Measurements from ENCODE around the gene ARF1.

Gene ARF1

GRCh38 chr1:228144993-228145343 lies 62.5 kb downstream of the ARF1 start:
- TF ChIP-seq CTCF (conservative IDR thresholded peaks at IDR 0.05): no peak
- no peak overlapping the region for H3K27ac ChIP-seq

DNA sequence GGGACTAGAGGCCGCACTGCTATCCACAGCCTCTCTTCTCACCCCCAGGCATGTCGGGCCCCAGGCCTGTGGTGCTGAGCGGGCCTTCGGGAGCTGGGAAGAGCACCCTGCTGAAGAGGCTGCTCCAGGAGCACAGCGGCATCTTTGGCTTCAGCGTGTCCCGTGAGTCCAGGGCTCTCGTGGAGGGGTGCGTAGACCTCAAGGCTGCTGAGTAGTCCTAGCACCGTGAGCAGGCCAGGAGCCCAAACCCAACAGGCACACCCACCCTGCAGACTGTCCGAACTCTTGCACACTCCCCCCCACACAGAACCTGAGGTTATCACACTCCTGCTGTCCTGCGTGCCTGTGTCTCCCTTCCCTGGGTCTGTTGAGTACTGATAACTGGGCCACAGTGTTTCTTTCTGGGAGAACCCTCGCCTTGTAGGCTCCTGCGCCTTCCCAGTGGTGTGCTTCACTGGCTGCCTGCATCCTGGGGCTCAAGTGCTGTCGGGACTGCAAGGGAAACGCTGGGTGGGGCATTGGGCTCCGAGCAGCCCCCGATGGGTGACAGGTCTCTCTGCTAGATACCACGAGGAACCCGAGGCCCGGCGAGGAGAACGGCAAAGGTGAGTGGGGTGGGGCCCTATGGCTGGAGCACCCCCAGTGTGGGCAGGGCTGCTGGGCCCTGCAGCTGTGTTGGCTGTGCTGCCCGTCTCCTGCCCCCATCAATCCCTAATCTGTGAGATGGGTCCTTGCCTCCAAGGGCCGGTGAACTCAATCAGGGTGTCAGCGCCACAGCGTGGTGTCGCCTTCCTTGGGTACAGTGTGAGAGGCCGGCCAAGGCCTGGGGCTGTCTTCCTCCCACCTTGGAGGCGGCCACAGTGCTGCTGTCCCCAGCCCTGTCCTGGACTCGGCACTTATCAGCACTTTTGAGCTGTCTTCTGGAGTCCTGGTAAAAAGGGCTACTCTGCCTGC lies 63.2 kb downstream of the ARF1 start:
- no peak overlapping the region for H3K27ac ChIP-seq
- no peak for TF ChIP-seq CTCF (conservative IDR thresholded peaks at IDR 0.05)

- no peak for TF ChIP-seq CTCF (conservative IDR thresholded peaks at IDR 0.05)
- no peak overlapping the region for H3K27ac ChIP-seq
Measured at GRCh38 chr1:228146417-228147150, 64.1 kb downstream of the ARF1 start.

DNA sequence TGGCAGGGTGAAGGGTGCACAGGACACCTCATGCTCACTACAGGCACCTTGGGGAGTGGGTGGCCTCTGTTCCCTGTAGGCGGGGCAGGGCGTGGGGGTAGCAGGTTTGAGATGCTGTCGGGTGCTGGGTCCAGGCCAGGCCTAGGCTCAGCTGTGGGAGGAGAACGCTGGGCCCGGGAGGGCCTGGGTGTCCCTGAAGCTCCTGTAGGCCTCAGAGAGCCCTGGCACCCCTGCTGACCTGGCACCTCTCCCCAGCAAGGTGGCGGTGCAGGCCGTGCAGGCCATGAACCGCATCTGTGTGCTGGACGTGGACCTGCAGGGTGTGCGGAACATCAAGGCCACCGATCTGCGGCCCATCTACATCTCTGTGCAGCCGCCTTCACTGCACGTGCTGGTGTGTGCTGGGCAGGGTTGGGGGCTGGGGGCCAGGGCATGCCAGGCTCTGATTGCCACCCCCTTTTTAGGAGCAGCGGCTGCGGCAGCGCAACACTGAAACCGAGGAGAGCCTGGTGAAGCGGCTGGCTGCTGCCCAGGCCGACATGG lies 64.7 kb downstream of the ARF1 start:
- no peak for TF ChIP-seq CTCF (conservative IDR thresholded peaks at IDR 0.05)
- H3K27ac ChIP-seq: no peak overlapping the region

DNA sequence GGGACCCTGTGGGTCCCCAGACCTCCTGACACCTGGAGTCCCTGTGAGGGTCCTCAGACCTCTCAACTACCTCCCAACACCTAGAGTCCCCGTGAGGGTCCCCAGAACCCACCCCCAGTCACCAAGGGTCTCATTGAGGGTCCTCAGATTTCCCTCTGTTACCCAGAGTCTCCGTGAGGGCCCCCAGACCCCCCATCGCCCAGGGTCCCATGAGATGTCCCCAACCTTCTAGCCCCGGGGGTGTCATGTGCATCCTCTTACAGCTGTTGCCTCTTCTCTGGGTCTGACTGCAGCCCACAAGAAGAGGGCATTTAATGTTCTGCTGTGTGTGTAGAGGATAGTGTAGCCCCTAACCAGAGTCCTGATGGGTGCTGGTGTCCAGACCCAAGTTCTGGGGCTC lies 65.3 kb downstream of the ARF1 start:
- H3K27ac ChIP-seq: no peak overlapping the region

GRCh38 chr1:228148196-228148861 lies 65.8 kb downstream of the ARF1 start:
- no peak overlapping the region for H3K27ac ChIP-seq
- TF ChIP-seq CTCF (conservative IDR thresholded peaks at IDR 0.05): no peak

More for the DNA sequence above, 65.3 kb downstream of the ARF1 start:
- TF ChIP-seq CTCF (conservative IDR thresholded peaks at IDR 0.05): no peak
